HL-60 (cell line): ENCODE data around the gene PRCC.

Experiments
- DNase-seq, 2 experiments: peaks; one replicate each; pipeline ENCODE4 v3.0.0-alpha.2; 2010 to 2020; ENCODE audit warnings: low read depth in 1 of 2, low spot score in 1 of 2
- H3K27ac ChIP-seq: fragments of 250-450 bp; sonication (Bioruptor Pico); replicated peaks from 2 replicates; pipeline ENCODE4 v1.5.1; 2020; ENCODE audit warnings: mild to moderate bottlenecking, moderate library complexity
- H3K27me3 ChIP-seq: fragments of 250-450 bp; sonication (Bioruptor Pico); 2 replicates; pipeline ENCODE4 v1.5.1; 2021; ENCODE audit warnings: mild to moderate bottlenecking, moderate library complexity; ENCODE audit not compliant: insufficient read depth, poor library complexity, severe bottlenecking
- H3K4me3 ChIP-seq: replicated peaks from 2 replicates; pipeline ENCODE4 v1.5.1; 2011; ENCODE audit warnings: mild to moderate bottlenecking, control low read depth, low read length; ENCODE audit not compliant: insufficient read depth
- GABPA ChIP-seq: IDR thresholded peaks from 2 replicates; pipeline ENCODE4 v1.6.1; 2012; ENCODE audit warnings: low read depth
- POLR2AphosphoS5 ChIP-seq: IDR thresholded peaks from 2 replicates; pipeline ENCODE4 v1.6.1; 2012; ENCODE audit warnings: low read depth
- SPI1 ChIP-seq: IDR thresholded peaks from 2 replicates; pipeline ENCODE4 v1.6.1; 2012; ENCODE audit warnings: low read depth, mild to moderate bottlenecking, borderline replicate concordance
- TF ChIP-seq, protein P1 (sequence below): IDR thresholded peaks from one replicate; pipeline ENCODE4 v1.5.1; 2011; ENCODE audit warnings: low read length, control low read depth, inconsistent platforms; ENCODE audit not compliant: insufficient read depth
- TF ChIP-seq, protein P2 (sequence below): IDR thresholded peaks from 2 replicates; pipeline ENCODE4 v1.6.1; 2012; ENCODE audit warnings: low read depth; ENCODE audit not compliant: insufficient replicate concordance

Gene PRCC

GRCh38 chr1:156772728-156773497 lies 5.6 kb downstream of the PRCC start:
- TF ChIP-seq POLR2AphosphoS5 (no peak), GABPA (no peak), SPI1 (no peak)
- TF ChIP-seq, protein P1, sequence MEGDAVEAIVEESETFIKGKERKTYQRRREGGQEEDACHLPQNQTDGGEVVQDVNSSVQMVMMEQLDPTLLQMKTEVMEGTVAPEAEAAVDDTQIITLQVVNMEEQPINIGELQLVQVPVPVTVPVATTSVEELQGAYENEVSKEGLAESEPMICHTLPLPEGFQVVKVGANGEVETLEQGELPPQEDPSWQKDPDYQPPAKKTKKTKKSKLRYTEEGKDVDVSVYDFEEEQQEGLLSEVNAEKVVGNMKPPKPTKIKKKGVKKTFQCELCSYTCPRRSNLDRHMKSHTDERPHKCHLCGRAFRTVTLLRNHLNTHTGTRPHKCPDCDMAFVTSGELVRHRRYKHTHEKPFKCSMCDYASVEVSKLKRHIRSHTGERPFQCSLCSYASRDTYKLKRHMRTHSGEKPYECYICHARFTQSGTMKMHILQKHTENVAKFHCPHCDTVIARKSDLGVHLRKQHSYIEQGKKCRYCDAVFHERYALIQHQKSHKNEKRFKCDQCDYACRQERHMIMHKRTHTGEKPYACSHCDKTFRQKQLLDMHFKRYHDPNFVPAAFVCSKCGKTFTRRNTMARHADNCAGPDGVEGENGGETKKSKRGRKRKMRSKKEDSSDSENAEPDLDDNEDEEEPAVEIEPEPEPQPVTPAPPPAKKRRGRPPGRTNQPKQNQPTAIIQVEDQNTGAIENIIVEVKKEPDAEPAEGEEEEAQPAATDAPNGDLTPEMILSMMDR: no peak
- TF ChIP-seq, protein P2, sequence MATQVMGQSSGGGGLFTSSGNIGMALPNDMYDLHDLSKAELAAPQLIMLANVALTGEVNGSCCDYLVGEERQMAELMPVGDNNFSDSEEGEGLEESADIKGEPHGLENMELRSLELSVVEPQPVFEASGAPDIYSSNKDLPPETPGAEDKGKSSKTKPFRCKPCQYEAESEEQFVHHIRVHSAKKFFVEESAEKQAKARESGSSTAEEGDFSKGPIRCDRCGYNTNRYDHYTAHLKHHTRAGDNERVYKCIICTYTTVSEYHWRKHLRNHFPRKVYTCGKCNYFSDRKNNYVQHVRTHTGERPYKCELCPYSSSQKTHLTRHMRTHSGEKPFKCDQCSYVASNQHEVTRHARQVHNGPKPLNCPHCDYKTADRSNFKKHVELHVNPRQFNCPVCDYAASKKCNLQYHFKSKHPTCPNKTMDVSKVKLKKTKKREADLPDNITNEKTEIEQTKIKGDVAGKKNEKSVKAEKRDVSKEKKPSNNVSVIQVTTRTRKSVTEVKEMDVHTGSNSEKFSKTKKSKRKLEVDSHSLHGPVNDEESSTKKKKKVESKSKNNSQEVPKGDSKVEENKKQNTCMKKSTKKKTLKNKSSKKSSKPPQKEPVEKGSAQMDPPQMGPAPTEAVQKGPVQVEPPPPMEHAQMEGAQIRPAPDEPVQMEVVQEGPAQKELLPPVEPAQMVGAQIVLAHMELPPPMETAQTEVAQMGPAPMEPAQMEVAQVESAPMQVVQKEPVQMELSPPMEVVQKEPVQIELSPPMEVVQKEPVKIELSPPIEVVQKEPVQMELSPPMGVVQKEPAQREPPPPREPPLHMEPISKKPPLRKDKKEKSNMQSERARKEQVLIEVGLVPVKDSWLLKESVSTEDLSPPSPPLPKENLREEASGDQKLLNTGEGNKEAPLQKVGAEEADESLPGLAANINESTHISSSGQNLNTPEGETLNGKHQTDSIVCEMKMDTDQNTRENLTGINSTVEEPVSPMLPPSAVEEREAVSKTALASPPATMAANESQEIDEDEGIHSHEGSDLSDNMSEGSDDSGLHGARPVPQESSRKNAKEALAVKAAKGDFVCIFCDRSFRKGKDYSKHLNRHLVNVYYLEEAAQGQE: no peak
- no peaks in the 10 kb centered on the region for H3K27me3 ChIP-seq
- no peak for DNase-seq
- no peak overlapping the region for H3K27ac ChIP-seq
- H3K4me3 ChIP-seq: no peak overlapping the region

DNA sequence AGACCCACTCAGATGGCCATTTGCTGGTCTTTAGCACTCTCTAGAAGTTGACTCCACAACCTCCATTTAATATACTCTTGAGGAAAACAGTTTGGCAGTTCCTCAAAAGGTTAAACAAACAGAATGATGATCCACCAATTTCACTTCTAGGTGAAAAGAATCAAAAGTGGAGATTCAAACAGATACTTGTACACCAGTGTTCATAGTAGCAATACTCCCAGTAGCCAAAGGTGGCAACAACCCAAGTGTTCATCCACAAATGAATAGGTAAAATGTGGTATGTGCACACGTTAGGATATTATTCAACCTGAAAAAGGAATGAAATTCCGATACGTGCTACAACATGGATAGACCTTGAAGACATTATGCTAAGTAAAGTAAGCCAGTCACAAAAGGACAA lies 6.3 kb downstream of the PRCC start:
- DNase-seq: no peak
- TF ChIP-seq, protein P1: no peak
- TF ChIP-seq POLR2AphosphoS5: no peak
- TF ChIP-seq SPI1: no peak
- TF ChIP-seq GABPA: no peak
- TF ChIP-seq, protein P2: no peak
- Histone ChIP-seq H3K27ac (no peak overlapping the region), H3K4me3 (no peak overlapping the region), H3K27me3 (no peaks in the 10 kb centered on the region)

DNA sequence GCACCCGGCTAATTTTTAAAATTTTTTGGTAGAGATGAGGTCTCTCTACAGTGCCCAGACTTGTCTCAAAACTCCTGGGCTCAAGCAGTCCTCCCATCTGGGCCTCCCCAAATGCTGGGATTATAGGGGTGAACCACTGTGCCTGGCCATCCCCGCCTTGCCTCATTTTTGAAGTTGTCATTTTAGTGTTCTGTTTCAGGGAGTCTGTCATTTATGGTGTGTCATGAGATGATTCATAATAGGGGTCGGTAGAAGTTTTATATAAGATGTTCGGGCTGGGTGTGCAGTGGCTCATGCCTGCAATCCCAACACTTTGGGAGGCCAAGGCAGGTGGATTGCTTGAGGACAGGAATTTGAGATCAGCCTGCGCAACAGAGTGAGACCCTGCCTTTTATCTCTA lies 8.5 kb downstream of the PRCC start:
- TF ChIP-seq POLR2AphosphoS5: no peak
- TF ChIP-seq, protein P1: no peak
- no peaks in the 10 kb centered on the region for H3K27me3 ChIP-seq
- H3K4me3 ChIP-seq: no peak overlapping the region
- H3K27ac ChIP-seq: no peak overlapping the region
- DNase-seq: no peak

DNA sequence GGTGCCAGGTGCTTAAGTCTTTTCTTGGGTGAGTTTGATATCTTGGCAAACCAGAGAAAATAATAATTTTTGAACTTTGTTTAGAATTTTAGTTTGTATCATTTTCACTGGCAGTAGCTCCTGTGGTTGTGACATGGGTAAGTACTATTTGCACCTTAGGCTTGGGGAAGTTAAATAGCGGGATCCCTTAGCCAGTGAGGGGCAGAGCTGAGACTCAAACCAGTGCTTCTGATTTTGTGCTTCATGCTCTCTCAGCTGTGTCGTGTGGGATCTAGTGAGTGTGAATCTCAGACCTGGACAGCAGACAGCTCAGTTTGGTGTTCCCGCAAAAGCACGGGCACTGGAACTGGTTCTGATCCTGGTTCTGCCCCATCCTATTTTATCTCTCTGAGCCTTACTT lies 9.6 kb downstream of the PRCC start:
- Histone ChIP-seq H3K27ac (no peak overlapping the region), H3K4me3 (no peak overlapping the region), H3K27me3 (no peaks in the 10 kb centered on the region)
- no peak for DNase-seq
- TF ChIP-seq SPI1: no peak
- TF ChIP-seq GABPA: no peak
- TF ChIP-seq, protein P1: no peak
- TF ChIP-seq POLR2AphosphoS5: no peak
- TF ChIP-seq, protein P2: no peak
